Measurements from ENCODE around the gene ZNF764. TPM values are rescaled to one million over a fixed set of nuclear protein-coding genes. Genes with fewer than 3 reads are reported as not detected.
A peak's percentile ranks its signal among the peaks of the same experiment; 100 is the strongest.
"Not testable (repeated sequence)": the region's sequence is repeated elsewhere in the genome, so short reads cannot be mapped to it uniquely, and the experiment has no call there.

Gene ZNF764
- polyA plus RNA-seq, 1 donor, result 6.2 TPM

- no peak for DNase-seq (ENCODE audit: low read depth)
These were observed 30.5 kb downstream of the ZNF764 start for GRCh38 chr16:30527635-30528178.

- DNase-seq (ENCODE audit: low read depth), result peak; percentile 89
These were observed 31.1 kb downstream of the ZNF764 start for GRCh38 chr16:30526823-30527634.

GRCh38 chr16:30526137-30526822 is 31.9 kb downstream of the ZNF764 start, which contains the start of gene ZNF768:
TSS of gene ZNF768 (minus strand) at chr16:30526566. CDS start at chr16:30526413, 153 bp downstream.
- DNase-seq (ENCODE audit: low read depth), result no peak

GRCh38 chr16:30525844-30526136 is 32.4 kb downstream of the ZNF764 start:
- DNase-seq (ENCODE audit: low read depth), result no peak

GRCh38 chr16:30524575-30525568 is 33.3 kb downstream of the ZNF764 start:
- no peak for DNase-seq (ENCODE audit: low read depth)

- DNase-seq (ENCODE audit: low read depth), result no peak
These were observed 34.2 kb downstream of the ZNF764 start for GRCh38 chr16:30523768-30524574.

GRCh38 chr16:30522702-30523463 is 35.3 kb downstream of the ZNF764 start:
- DNase-seq (ENCODE audit: low read depth), result not testable (repeated sequence)

- DNase-seq (ENCODE audit: low read depth), result no peak
These were observed 36.1 kb downstream of the ZNF764 start for GRCh38 chr16:30521873-30522641.

- DNase-seq (ENCODE audit: low read depth), result no peak
These were observed 36.7 kb downstream of the ZNF764 start for GRCh38 chr16:30521476-30521872.

- DNase-seq (ENCODE audit: low read depth), result no peak
These were observed 38.8 kb downstream of the ZNF764 start for GRCh38 chr16:30519120-30520049.

- DNase-seq (ENCODE audit: low read depth), result no peak
These were observed 39.6 kb downstream of the ZNF764 start for GRCh38 chr16:30518552-30518951.

- no peak for DNase-seq (ENCODE audit: low read depth)
These were observed 42.9 kb downstream of the ZNF764 start for GRCh38 chr16:30515275-30515674.

- DNase-seq (ENCODE audit: low read depth), result no peak
These were observed 46.7 kb downstream of the ZNF764 start for GRCh38 chr16:30511509-30511908.

- DNase-seq (ENCODE audit: low read depth), result no peak
These were observed 47.7 kb downstream of the ZNF764 start for GRCh38 chr16:30510376-30510938.

GRCh38 chr16:30509081-30509765 is 49.0 kb downstream of the ZNF764 start:
- no peak for DNase-seq (ENCODE audit: low read depth)

Data from forelimb muscle (tissue), 1 donor.